ENCODE measurements around the gene SNCG. TPM values are rescaled to one million over a fixed set of nuclear protein-coding genes. Genes with fewer than 3 reads are reported as not detected.
"Not testable (repeated sequence)": the region's sequence is repeated elsewhere in the genome, so short reads cannot be mapped to it uniquely, and the experiment has no call there.

SNCG gene
- total RNA-seq, 1 donor from 2014 or later, result 137 TPM

- DNase-seq (ENCODE audit: low read depth in 2 of 2), result no peak
Observed at GRCh38 chr10:86944907-86945306, 13.5 kb upstream of the SNCG start.

- no peak for DNase-seq (ENCODE audit: low read depth in 2 of 2)
Observed at GRCh38 chr10:86945361-86946212, 12.8 kb upstream of the SNCG start.

- no peak for DNase-seq (ENCODE audit: low read depth in 2 of 2)
Observed at GRCh38 chr10:86946213-86947155, 11.9 kb upstream of the SNCG start.

- not testable (repeated sequence) for DNase-seq (ENCODE audit: low read depth in 2 of 2)
Observed at GRCh38 chr10:86947806-86948205, 10.6 kb upstream of the SNCG start.

- DNase-seq (ENCODE audit: low read depth in 2 of 2), result no peak
Observed at GRCh38 chr10:86950349-86950748, 8.1 kb upstream of the SNCG start.

GRCh38 chr10:86951184-86951761 is 7.1 kb upstream of the SNCG start:
- no peak for DNase-seq (ENCODE audit: low read depth in 2 of 2)

GRCh38 chr10:86952106-86952505 is 6.3 kb upstream of the SNCG start:
- no peak for DNase-seq (ENCODE audit: low read depth in 2 of 2)

- not testable (repeated sequence) for DNase-seq (ENCODE audit: low read depth in 2 of 2)
Observed at GRCh38 chr10:86952697-86953096, 5.7 kb upstream of the SNCG start.

- DNase-seq (ENCODE audit: low read depth in 2 of 2), result peak; percentile 68 to 83
Observed at GRCh38 chr10:86953747-86954680, 4.4 kb upstream of the SNCG start.

- DNase-seq (ENCODE audit: low read depth in 2 of 2), result no peak
Observed at GRCh38 chr10:86954681-86955500, 3.5 kb upstream of the SNCG start.

GRCh38 chr10:86955501-86956194 is 2.8 kb upstream of the SNCG start:
- peak in 1 of 2 donors; percentile 45 for DNase-seq (ENCODE audit: low read depth in 2 of 2)

GRCh38 chr10:86956195-86956847 is 2.1 kb upstream of the SNCG start:
- DNase-seq (ENCODE audit: low read depth in 2 of 2), result no peak

- DNase-seq (ENCODE audit: low read depth in 2 of 2), result no peak
Observed at GRCh38 chr10:86956848-86957448, 1.5 kb upstream of the SNCG start.

- DNase-seq (ENCODE audit: low read depth in 2 of 2), result peak in 1 of 2 donors; percentile 76
Observed at GRCh38 chr10:86957471-86958115, 806 bp upstream of the SNCG start, which contains the start of gene MMRN2. MMRN2 (minus strand) TSS chr10:86957615; CDS start chr10:86957541, 74 bp downstream.

- peak; percentile 61 to 91 for DNase-seq (ENCODE audit: low read depth in 2 of 2)
Observed at GRCh38 chr10:86958901-86959736, 720 bp downstream of the SNCG start.

- no peak for DNase-seq (ENCODE audit: low read depth in 2 of 2)
Observed at GRCh38 chr10:86959737-86960002, 1.3 kb downstream of the SNCG start.
